Neural cell (in vitro differentiated cells): Measurements from ENCODE around the gene TLL2. TPM values are rescaled to one million over a fixed set of nuclear protein-coding genes. Genes with fewer than 3 reads are reported as not detected.

Experiments used
- H2AFZ ChIP-seq: fragments of 200-600, 300-800 bp; sonication (generic), shearing (Covaris generic); 2 replicates; pipeline ENCODE4 v1.6.0; 2014; ENCODE audit warnings: low read depth, mild to moderate bottlenecking, antibody characterized with exemption, low read length, moderate library complexity
- H3F3A ChIP-seq: fragments of 200-600 bp; shearing (Covaris generic); 2 replicates; pipeline ENCODE4 v1.6.1; 2016; ENCODE audit warnings: mild to moderate bottlenecking, moderate library complexity, mixed read lengths, antibody characterized with exemption, low read length; ENCODE audit not compliant: insufficient read depth, poor library complexity, severe bottlenecking
- H3K27ac ChIP-seq: fragments of 200-600, 300-800 bp; sonication (generic), shearing (Covaris generic); 2 replicates; pipeline ENCODE4 v1.5.1; 2014; ENCODE audit warnings: mild to moderate bottlenecking, low read length, moderate library complexity
- H3K27me3 ChIP-seq: fragments of 300-800, 200-600 bp; sonication (generic), shearing (Covaris generic); 2 replicates; pipeline ENCODE4 v1.6.0; 2014; ENCODE audit warnings: mild to moderate bottlenecking, low read depth, low read length, moderate library complexity; ENCODE audit not compliant: insufficient read depth
- H3K36me3 ChIP-seq: fragments of 300-800, 200-600 bp; sonication (generic), shearing (Covaris generic); 2 replicates; pipeline ENCODE4 v1.5.1; 2014; ENCODE audit warnings: mild to moderate bottlenecking, antibody characterized with exemption, low read length, moderate library complexity; ENCODE audit not compliant: insufficient read depth
- H3K4me2 ChIP-seq: fragments of 300-800, 200-600 bp; sonication (generic), shearing (Covaris generic); 2 replicates; pipeline ENCODE4 v1.6.0; 2014; ENCODE audit warnings: mild to moderate bottlenecking, low read length
- H3K4me3 ChIP-seq: fragments of 300-800, 200-600 bp; sonication (generic), shearing (Covaris generic); 2 replicates; pipeline ENCODE4 v1.5.1; 2014; ENCODE audit warnings: mild to moderate bottlenecking, low read length, moderate library complexity
- H3K79me2 ChIP-seq: fragments of 200-600 bp; shearing (Covaris generic); replicated peaks from 2 replicates; pipeline ENCODE4 v1.6.0; 2014; ENCODE audit warnings: mild to moderate bottlenecking, low read length, moderate library complexity; ENCODE audit not compliant: insufficient read depth
- H3K9ac ChIP-seq: fragments of 300-800, 200-600 bp; sonication (generic), shearing (Covaris generic); 2 replicates; pipeline ENCODE4 v1.6.1; 2016; ENCODE audit warnings: mild to moderate bottlenecking, low read length, mixed read lengths
- H3K9me2 ChIP-seq: fragments of 200-600 bp; shearing (Covaris generic); 2 replicates; pipeline ENCODE4 v1.6.1; 2016; ENCODE audit warnings: mild to moderate bottlenecking, low read length, mixed read lengths; ENCODE audit not compliant: insufficient read depth
- H3K9me3 ChIP-seq: fragments of 200-600, 300-800 bp; sonication (generic), shearing (Covaris generic); 2 replicates; pipeline ENCODE4 v1.6.1; 2016; ENCODE audit warnings: mild to moderate bottlenecking, mixed run types, low read length, moderate library complexity, mixed read lengths
- H4K20me1 ChIP-seq: fragments of 200-600 bp; shearing (Covaris generic); 2 replicates; pipeline ENCODE4 v1.6.1; 2016; ENCODE audit warnings: mild to moderate bottlenecking, mixed run types; ENCODE audit not compliant: insufficient read depth
- EP300 ChIP-seq: fragments of 450-650 bp; conservative IDR thresholded peaks from 2 replicates; pipeline ENCODE4 v1.6.1; 2014; ENCODE audit warnings: antibody characterized with exemption, mild to moderate bottlenecking, moderate library complexity; ENCODE audit not compliant: poor library complexity, severe bottlenecking
- EZH2 ChIP-seq: fragments of 200-600, 300-800 bp; shearing (Covaris generic), sonication (generic); IDR thresholded peaks from 2 replicates; pipeline ENCODE4 v1.6.1; 2014; ENCODE audit warnings: antibody characterized with exemption, low read length, borderline replicate concordance, mild to moderate bottlenecking; ENCODE audit not compliant: insufficient read depth, poor library complexity, severe bottlenecking
- MXI1 ChIP-seq: fragments of 450-650 bp; conservative IDR thresholded peaks from 2 replicates; pipeline ENCODE4 v1.6.1; 2014; ENCODE audit warnings: antibody characterized with exemption, mild to moderate bottlenecking; ENCODE audit not compliant: poor library complexity, severe bottlenecking
- POLR2AphosphoS5 ChIP-seq: IDR thresholded peaks from 2 replicates; pipeline ENCODE4 v1.6.1; 2012
- RAD21 ChIP-seq: fragments of 450-650 bp; conservative IDR thresholded peaks from 2 replicates; pipeline ENCODE4 v1.6.1; 2014; ENCODE audit warnings: antibody characterized with exemption, mild to moderate bottlenecking, moderate library complexity
- SMC3 ChIP-seq: fragments of 450-650 bp; conservative IDR thresholded peaks from 2 replicates; pipeline ENCODE4 v1.6.1; 2014; ENCODE audit warnings: antibody characterized with exemption, mild to moderate bottlenecking, moderate library complexity; ENCODE audit not compliant: poor library complexity
- TAF1 ChIP-seq: IDR thresholded peaks from 2 replicates; pipeline ENCODE4 v1.6.1; 2012; ENCODE audit warnings: low read depth
- polyA plus RNA-seq: library from polyadenylated mRNA; depleted of rRNA; stranded (reverse); fragments of >200 nt; gene quantifications from 2 replicates; pipeline ENCODE4 v1.2.3, GENCODE V29; 2014
- TF ChIP-seq, protein P1 (sequence below): fragments of 450-650 bp; IDR thresholded peaks from 2 replicates; pipeline ENCODE4 v1.5.1; 2014; ENCODE audit warnings: antibody characterized with exemption, mild to moderate bottlenecking, moderate library complexity; ENCODE audit not compliant: poor library complexity, severe bottlenecking
- TF ChIP-seq, protein P2 (sequence below): IDR thresholded peaks from 2 replicates; pipeline ENCODE4 v1.6.1; 2012; ENCODE audit warnings: borderline replicate concordance

Gene TLL2
- polyA plus RNA-seq, 1 donor from 2014 or later: 0.11 TPM

DNA sequence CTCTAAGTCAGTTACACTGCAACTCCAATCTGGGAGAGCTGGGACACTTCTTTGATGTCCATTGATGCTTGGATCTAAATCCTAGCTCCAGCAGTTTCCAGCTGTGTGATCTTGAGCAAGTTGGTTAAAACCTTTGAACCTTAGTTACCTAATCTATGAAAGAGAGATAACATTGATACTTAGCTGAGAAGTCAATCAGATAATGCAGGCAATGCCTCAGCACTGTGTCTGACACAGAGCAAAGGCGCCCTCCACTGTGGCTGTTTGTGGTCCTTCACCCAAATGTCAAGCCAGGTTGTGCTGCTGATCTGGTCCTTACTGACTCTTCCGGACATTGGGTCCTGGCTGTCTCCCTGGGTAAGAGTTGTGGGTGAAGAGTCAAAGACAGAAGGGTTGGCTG is 189.3 kb downstream of the TLL2 start:
- Histone ChIP-seq H3K9ac (no peak overlapping the region), H3K9me2 (no peaks in the 10 kb centered on the region), H3K36me3 (no peaks in the 10 kb centered on the region), H3K9me3 (no peaks in the 10 kb centered on the region), H3F3A (no peaks in the 10 kb centered on the region), H2AFZ (no peak overlapping the region), H4K20me1 (no peaks in the 10 kb centered on the region), H3K4me2 (no peak overlapping the region), H3K4me3 (no peak overlapping the region), H3K27ac (no peak overlapping the region), H3K27me3 (no peaks in the 10 kb centered on the region), H3K79me2 (no peaks in the 10 kb centered on the region)
- no peak for TF ChIP-seq RAD21
- TF ChIP-seq, protein P1, sequence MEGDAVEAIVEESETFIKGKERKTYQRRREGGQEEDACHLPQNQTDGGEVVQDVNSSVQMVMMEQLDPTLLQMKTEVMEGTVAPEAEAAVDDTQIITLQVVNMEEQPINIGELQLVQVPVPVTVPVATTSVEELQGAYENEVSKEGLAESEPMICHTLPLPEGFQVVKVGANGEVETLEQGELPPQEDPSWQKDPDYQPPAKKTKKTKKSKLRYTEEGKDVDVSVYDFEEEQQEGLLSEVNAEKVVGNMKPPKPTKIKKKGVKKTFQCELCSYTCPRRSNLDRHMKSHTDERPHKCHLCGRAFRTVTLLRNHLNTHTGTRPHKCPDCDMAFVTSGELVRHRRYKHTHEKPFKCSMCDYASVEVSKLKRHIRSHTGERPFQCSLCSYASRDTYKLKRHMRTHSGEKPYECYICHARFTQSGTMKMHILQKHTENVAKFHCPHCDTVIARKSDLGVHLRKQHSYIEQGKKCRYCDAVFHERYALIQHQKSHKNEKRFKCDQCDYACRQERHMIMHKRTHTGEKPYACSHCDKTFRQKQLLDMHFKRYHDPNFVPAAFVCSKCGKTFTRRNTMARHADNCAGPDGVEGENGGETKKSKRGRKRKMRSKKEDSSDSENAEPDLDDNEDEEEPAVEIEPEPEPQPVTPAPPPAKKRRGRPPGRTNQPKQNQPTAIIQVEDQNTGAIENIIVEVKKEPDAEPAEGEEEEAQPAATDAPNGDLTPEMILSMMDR: no peak
- TF ChIP-seq SMC3: no peak
- no peak for TF ChIP-seq EP300
- no peak for TF ChIP-seq EZH2
- no peak for TF ChIP-seq MXI1
- no peak for TF ChIP-seq POLR2AphosphoS5
- TF ChIP-seq, protein P2, sequence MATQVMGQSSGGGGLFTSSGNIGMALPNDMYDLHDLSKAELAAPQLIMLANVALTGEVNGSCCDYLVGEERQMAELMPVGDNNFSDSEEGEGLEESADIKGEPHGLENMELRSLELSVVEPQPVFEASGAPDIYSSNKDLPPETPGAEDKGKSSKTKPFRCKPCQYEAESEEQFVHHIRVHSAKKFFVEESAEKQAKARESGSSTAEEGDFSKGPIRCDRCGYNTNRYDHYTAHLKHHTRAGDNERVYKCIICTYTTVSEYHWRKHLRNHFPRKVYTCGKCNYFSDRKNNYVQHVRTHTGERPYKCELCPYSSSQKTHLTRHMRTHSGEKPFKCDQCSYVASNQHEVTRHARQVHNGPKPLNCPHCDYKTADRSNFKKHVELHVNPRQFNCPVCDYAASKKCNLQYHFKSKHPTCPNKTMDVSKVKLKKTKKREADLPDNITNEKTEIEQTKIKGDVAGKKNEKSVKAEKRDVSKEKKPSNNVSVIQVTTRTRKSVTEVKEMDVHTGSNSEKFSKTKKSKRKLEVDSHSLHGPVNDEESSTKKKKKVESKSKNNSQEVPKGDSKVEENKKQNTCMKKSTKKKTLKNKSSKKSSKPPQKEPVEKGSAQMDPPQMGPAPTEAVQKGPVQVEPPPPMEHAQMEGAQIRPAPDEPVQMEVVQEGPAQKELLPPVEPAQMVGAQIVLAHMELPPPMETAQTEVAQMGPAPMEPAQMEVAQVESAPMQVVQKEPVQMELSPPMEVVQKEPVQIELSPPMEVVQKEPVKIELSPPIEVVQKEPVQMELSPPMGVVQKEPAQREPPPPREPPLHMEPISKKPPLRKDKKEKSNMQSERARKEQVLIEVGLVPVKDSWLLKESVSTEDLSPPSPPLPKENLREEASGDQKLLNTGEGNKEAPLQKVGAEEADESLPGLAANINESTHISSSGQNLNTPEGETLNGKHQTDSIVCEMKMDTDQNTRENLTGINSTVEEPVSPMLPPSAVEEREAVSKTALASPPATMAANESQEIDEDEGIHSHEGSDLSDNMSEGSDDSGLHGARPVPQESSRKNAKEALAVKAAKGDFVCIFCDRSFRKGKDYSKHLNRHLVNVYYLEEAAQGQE: no peak
- no peak for TF ChIP-seq TAF1

DNA sequence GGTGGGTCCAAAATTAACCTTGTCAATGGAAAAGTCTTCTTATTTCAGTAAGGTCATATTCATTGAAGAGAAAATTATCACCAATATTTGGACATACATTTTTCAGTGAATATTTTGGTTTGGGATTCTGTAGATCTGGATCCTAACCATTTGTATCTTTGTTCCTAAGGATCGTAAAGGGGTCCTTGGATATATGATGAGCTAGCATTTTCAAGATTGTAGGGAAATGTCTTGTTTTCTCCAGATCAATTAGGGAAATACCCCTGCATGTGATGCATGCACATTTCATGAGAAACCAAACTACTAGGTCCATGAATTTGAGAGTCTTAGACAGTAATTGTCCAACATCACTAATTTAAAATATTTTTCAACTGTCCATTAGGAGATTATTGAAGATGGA is 191.5 kb downstream of the TLL2 start:
- TF ChIP-seq EZH2 (no peak), EP300 (no peak), SMC3 (no peak), TAF1 (no peak), MXI1 (no peak), POLR2AphosphoS5 (no peak), RAD21 (no peak)
- TF ChIP-seq, protein P1: no peak
- TF ChIP-seq, protein P2: no peak
- Histone ChIP-seq H3K27me3 (no peaks in the 10 kb centered on the region), H3K9ac (no peak overlapping the region), H2AFZ (no peak overlapping the region), H3K27ac (no peak overlapping the region), H3K4me3 (no peak overlapping the region), H3K36me3 (no peaks in the 10 kb centered on the region), H3K9me2 (no peaks in the 10 kb centered on the region), H3F3A (no peaks in the 10 kb centered on the region), H4K20me1 (no peaks in the 10 kb centered on the region), H3K4me2 (no peak overlapping the region), H3K79me2 (no peaks in the 10 kb centered on the region), H3K9me3 (no peaks in the 10 kb centered on the region)
